ENCODE data around the gene STK35.

GRCh38 chr20:2108987-2109386, 7.4 kb downstream of the STK35 start:
- no peak for TF ChIP-seq CTCF (IDR thresholded peaks at IDR 0.05)
- TF ChIP-seq EZH2 (IDR thresholded peaks at IDR 0.05), result no peak
